GM12878 (cell line): ENCODE results near the gene ADAMTS17. TPM values are rescaled to one million over a fixed set of nuclear protein-coding genes. Genes with fewer than 3 reads are reported as not detected.

ENCODE experiments used
- IRF4 ChIP-seq: IDR thresholded peaks from 2 replicates; pipeline ENCODE4 v1.6.1; 2011; ENCODE audit warnings: low read depth, low read length
- LARP7 ChIP-seq: fragments of 450-650 bp; IDR thresholded peaks from 2 replicates; pipeline ENCODE4 v1.6.1; 2017; ENCODE audit warnings: mild to moderate bottlenecking
- SPI1 ChIP-seq: IDR thresholded peaks from 2 replicates; pipeline ENCODE4 v1.6.1; 2011; ENCODE audit warnings: low read depth, mild to moderate bottlenecking, low read length, moderate library complexity, borderline replicate concordance; ENCODE audit not compliant: insufficient read depth
- polyA plus RNA-seq, 11 experiments: library from polyadenylated mRNA; depleted of rRNA in 4 of 11; unstranded in 6 of 11; stranded (reverse) in 5 of 11; fragments of >200 nt; fragmentation: Nextera tagmentation in 4 of 11; fragmentation: Illumina TruSeq in 1 of 11; extraction: Ambion mirVana in 4 of 11; extraction: Trizol in 1 of 11; gene quantifications; 1 replicate in 1 of 11; 2 replicates in 10 of 11; pipeline versions ENCODE4 v1.2.1 to v1.2.3, GENCODE V29; 2011 to 2016; ENCODE audit warnings: inconsistent platforms in 2 of 11, missing spikeins in 2 of 11, low read depth in 1 of 11
- total RNA-seq, 4 experiments: library from RNA; depleted of rRNA in 3 of 4; stranded (reverse); fragments of >200 nt in 3 of 4; fragmentation: Illumina TruSeq in 1 of 4; extraction: Trizol in 1 of 4; gene quantifications; 2 replicates each; pipeline versions ENCODE4 v1.2.1 to v1.2.3, GENCODE V29; 2013 to 2021
- TF ChIP-seq, protein P1 (sequence below): fragments of 450-650 bp; IDR thresholded peaks from 2 replicates; pipeline ENCODE4 v1.6.1; 2017; ENCODE audit warnings: antibody characterized with exemption, mild to moderate bottlenecking, moderate library complexity
- TF ChIP-seq, protein P2 (sequence below): IDR thresholded peaks from 2 replicates; pipeline ENCODE4 v1.6.1; 2012; ENCODE audit warnings: improper control_type of control experiment, low read depth, low read length; ENCODE audit not compliant: insufficient replicate concordance

The ADAMTS17 gene
- total and polyA plus RNA-seq, 10 of the 15 experiments (the other 5 are each of a cell fraction or from before 2014, with no cell fraction given) = 0.04 to 0.50 (median 0.10) TPM; not detected in 4

DNA sequence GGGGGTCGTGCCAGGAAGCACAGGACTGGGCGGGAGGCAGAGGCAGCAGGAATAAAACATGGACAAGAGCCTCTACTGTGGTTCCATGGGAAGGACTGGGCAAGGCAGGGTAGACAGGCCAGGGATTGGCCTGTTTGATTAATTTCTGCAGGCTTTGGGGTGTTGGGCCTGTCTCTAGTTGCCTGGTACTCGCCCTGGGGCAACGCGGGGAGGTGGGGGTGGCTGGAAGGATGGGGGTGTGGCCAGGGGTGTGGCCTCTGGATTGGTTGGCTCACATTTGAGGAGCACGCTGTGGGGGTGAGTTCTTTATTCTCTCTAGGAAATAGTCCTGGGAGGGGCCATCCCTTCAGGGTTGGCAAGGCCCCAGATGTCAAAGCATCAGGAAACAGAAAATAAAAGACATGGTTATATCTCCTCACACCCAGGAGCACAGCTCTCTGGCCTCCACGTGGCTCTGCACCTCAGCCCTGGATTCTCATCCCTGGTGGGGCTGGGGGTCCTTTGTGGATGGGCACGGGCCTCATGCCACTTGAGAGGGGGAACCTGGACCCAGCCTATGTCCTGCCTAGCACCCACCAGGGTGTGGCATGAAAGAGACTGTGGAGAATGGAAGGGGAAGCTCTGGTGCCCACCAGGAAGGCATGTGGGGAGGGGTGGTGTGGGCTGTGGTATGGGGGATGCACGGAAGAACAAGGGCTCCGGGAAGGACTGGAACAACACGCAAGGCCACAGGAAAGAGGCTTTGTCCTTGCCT, 385.6 kb downstream of the ADAMTS17 start (continued):
- TF ChIP-seq, protein P1, sequence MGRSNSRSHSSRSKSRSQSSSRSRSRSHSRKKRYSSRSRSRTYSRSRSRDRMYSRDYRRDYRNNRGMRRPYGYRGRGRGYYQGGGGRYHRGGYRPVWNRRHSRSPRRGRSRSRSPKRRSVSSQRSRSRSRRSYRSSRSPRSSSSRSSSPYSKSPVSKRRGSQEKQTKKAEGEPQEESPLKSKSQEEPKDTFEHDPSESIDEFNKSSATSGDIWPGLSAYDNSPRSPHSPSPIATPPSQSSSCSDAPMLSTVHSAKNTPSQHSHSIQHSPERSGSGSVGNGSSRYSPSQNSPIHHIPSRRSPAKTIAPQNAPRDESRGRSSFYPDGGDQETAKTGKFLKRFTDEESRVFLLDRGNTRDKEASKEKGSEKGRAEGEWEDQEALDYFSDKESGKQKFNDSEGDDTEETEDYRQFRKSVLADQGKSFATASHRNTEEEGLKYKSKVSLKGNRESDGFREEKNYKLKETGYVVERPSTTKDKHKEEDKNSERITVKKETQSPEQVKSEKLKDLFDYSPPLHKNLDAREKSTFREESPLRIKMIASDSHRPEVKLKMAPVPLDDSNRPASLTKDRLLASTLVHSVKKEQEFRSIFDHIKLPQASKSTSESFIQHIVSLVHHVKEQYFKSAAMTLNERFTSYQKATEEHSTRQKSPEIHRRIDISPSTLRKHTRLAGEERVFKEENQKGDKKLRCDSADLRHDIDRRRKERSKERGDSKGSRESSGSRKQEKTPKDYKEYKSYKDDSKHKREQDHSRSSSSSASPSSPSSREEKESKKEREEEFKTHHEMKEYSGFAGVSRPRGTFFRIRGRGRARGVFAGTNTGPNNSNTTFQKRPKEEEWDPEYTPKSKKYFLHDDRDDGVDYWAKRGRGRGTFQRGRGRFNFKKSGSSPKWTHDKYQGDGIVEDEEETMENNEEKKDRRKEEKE = no peak
- no peak for TF ChIP-seq SPI1
- no peak for TF ChIP-seq IRF4
- TF ChIP-seq, protein P2, sequence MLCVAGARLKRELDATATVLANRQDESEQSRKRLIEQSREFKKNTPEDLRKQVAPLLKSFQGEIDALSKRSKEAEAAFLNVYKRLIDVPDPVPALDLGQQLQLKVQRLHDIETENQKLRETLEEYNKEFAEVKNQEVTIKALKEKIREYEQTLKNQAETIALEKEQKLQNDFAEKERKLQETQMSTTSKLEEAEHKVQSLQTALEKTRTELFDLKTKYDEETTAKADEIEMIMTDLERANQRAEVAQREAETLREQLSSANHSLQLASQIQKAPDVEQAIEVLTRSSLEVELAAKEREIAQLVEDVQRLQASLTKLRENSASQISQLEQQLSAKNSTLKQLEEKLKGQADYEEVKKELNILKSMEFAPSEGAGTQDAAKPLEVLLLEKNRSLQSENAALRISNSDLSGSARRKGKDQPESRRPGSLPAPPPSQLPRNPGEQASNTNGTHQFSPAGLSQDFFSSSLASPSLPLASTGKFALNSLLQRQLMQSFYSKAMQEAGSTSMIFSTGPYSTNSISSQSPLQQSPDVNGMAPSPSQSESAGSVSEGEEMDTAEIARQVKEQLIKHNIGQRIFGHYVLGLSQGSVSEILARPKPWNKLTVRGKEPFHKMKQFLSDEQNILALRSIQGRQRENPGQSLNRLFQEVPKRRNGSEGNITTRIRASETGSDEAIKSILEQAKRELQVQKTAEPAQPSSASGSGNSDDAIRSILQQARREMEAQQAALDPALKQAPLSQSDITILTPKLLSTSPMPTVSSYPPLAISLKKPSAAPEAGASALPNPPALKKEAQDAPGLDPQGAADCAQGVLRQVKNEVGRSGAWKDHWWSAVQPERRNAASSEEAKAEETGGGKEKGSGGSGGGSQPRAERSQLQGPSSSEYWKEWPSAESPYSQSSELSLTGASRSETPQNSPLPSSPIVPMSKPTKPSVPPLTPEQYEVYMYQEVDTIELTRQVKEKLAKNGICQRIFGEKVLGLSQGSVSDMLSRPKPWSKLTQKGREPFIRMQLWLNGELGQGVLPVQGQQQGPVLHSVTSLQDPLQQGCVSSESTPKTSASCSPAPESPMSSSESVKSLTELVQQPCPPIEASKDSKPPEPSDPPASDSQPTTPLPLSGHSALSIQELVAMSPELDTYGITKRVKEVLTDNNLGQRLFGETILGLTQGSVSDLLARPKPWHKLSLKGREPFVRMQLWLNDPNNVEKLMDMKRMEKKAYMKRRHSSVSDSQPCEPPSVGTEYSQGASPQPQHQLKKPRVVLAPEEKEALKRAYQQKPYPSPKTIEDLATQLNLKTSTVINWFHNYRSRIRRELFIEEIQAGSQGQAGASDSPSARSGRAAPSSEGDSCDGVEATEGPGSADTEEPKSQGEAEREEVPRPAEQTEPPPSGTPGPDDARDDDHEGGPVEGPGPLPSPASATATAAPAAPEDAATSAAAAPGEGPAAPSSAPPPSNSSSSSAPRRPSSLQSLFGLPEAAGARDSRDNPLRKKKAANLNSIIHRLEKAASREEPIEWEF = no peak
- no peak for TF ChIP-seq LARP7
